GM19023 (cell line): Measurements from ENCODE around the gene NOP14.
"Not testable (repeated sequence)": the region's sequence is repeated elsewhere in the genome, so short reads cannot be mapped to it uniquely, and the experiment has no call there.

Experiments used
- ATAC-seq: cut with Tn5 transposase; IDR thresholded peaks from one replicate; pipeline ENCODE4 v1.9.1; 2021; ENCODE audit warnings: mild to moderate bottlenecking, moderate library complexity; ENCODE audit not compliant: unreplicated experiment

NOP14 gene

GRCh38 chr4:2943364-2944090 is 19.7 kb downstream of the NOP14 start:
- ATAC-seq: no peak

- no peak for ATAC-seq
Observed at GRCh38 chr4:2942532-2943363, 20.5 kb downstream of the NOP14 start.

- no peak for ATAC-seq
Observed at GRCh38 chr4:2942037-2942531, 21.1 kb downstream of the NOP14 start.

GRCh38 chr4:2941138-2942036 is 21.8 kb downstream of the NOP14 start:
- ATAC-seq: no peak

- no peak for ATAC-seq
Observed at GRCh38 chr4:2940267-2941137, 22.7 kb downstream of the NOP14 start.

GRCh38 chr4:2939383-2940243 is 23.6 kb downstream of the NOP14 start:
- ATAC-seq: no peak

- ATAC-seq: no peak
Observed at GRCh38 chr4:2938906-2939305, 24.3 kb downstream of the NOP14 start.

- ATAC-seq: not testable (repeated sequence)
Observed at GRCh38 chr4:2938411-2938810, 24.8 kb downstream of the NOP14 start.

- no peak for ATAC-seq
Observed at GRCh38 chr4:2937986-2938385, 25.2 kb downstream of the NOP14 start.

- ATAC-seq: no peak
Observed at GRCh38 chr4:2937146-2937857, 25.9 kb downstream of the NOP14 start.

- no peak for ATAC-seq
Observed at GRCh38 chr4:2936773-2937145, 26.4 kb downstream of the NOP14 start.

- ATAC-seq: no peak
Observed at GRCh38 chr4:2935762-2936743, 27.2 kb downstream of the NOP14 start.

- peak; percentile 56 for ATAC-seq
Observed at GRCh38 chr4:2934813-2935761, 28.1 kb downstream of the NOP14 start.

- no peak for ATAC-seq
Observed at GRCh38 chr4:2934077-2934812, 29.0 kb downstream of the NOP14 start.

GRCh38 chr4:2933566-2934076 is 29.6 kb downstream of the NOP14 start:
- no peak for ATAC-seq
